MCF 10A (cell line): ENCODE results near the gene LPP. TPM values are rescaled to one million over a fixed set of nuclear protein-coding genes. Genes with fewer than 3 reads are reported as not detected.

Source experiments
- BruUV-seq: library from RNA; stranded (reverse); fragments of 400-500 nt; replicated peaks from 2 replicates; lab custom pipeline; 2021; lab: Mats Ljungman, UMichigan
- CTCF ChIA-PET: fragments of 300-600 bp; sonication (Branson Sonifier 250); formaldehyde crosslinking; extraction: SDS; loops from one replicate; lab custom pipeline; 2021; ENCODE audit warnings: antibody characterized with exemption, inconsistent platforms; lab: Yijun Ruan, JAX
- POLR2A ChIA-PET: fragments of 300-600, 350-650 bp; sonication (Branson Sonifier 250); formaldehyde crosslinking; extraction: SDS; loops from one replicate; lab custom pipeline; 2020; ENCODE audit warnings: antibody characterized with exemption, inconsistent platforms; lab: Yijun Ruan, JAX
- DNase-seq: peaks from one replicate; pipeline ENCODE4 v3.0.0-alpha.2; 2018; ENCODE audit not compliant: unreplicated experiment
- H3K27ac Mint-ChIP-seq: one replicate; pipeline ENCODE4 v1.8.0; 2022; ENCODE audit warnings: mild to moderate bottlenecking, low read depth, mixed read lengths; ENCODE audit not compliant: unreplicated experiment
- H3K27me3 Mint-ChIP-seq: one replicate; pipeline ENCODE4 v1.8.0; 2022; ENCODE audit warnings: mixed read lengths; ENCODE audit not compliant: insufficient read depth, unreplicated experiment
- H3K36me3 Mint-ChIP-seq: one replicate; pipeline ENCODE4 v1.8.0; 2022; ENCODE audit warnings: mild to moderate bottlenecking, moderate library complexity, mixed read lengths; ENCODE audit not compliant: insufficient read depth, unreplicated experiment
- H3K4me1 Mint-ChIP-seq: one replicate; pipeline ENCODE4 v1.8.0; 2022; ENCODE audit warnings: mixed read lengths; ENCODE audit not compliant: insufficient read depth, unreplicated experiment
- H3K4me3 Mint-ChIP-seq: one replicate; pipeline ENCODE4 v1.8.0; 2022; ENCODE audit warnings: mild to moderate bottlenecking, moderate library complexity, mixed read lengths; ENCODE audit not compliant: unreplicated experiment
- H3K9me3 Mint-ChIP-seq: one replicate; pipeline ENCODE4 v1.8.0; 2022; ENCODE audit warnings: mixed read lengths; ENCODE audit not compliant: unreplicated experiment
- CTCF ChIP-seq: fragments of 200-600 bp; IDR thresholded peaks from one replicate; pipeline ENCODE4 v1.8.0; 2022; ENCODE audit warnings: antibody characterized with exemption, mild to moderate bottlenecking; ENCODE audit not compliant: unreplicated experiment
- intact Hi-C: fragments of 100-400 bp; cut with micrococcal nuclease; formaldehyde crosslinking; loops from 2 replicates; pipeline ENCODE4 v1.14.1; 2022
- total RNA-seq: library from RNA; stranded (reverse); gene quantifications from 2 replicates; pipeline ENCODE4 v1.2.3, GENCODE V29; 2022

LPP gene
- total RNA-seq, 1 experiment from 2014 or later, result 117 TPM

- POLR2A ChIA-PET, result interaction anchor here (0.7 to 5.1 kb wide), 4 partner anchors 10 to 67 kb away, joined by 3 to 31 read pairs (median 3); no protein-coding TSS in a partner anchor
- no TSS peak for BruUV-seq
- intact Hi-C loops, result no loop called here
These were observed 505.6 kb downstream of the LPP start for GRCh38 chr3:188659449-188660090.

GRCh38 chr3:188660415-188660814, 506.5 kb downstream of the LPP start:
- no TSS peak for BruUV-seq
- intact Hi-C loops, result no loop called here
- no peak for DNase-seq
- CTCF ChIA-PET, result no interaction called here
- Mint-ChIP-seq H3K4me3 (no peak overlapping the region), H3K27ac (no peak overlapping the region), H3K27me3 (no peaks in the 10 kb centered on the region), H3K36me3 (no peaks in the 10 kb centered on the region), H3K9me3 (no peaks in the 10 kb centered on the region), H3K4me1 (peaks cover 7% of the 10 kb centered on the region)
- TF ChIP-seq CTCF, result no peak
- POLR2A ChIA-PET, result interaction anchor here (1.2 to 5.1 kb wide), 2 partner anchors 11 to 12 kb away, joined by 3 to 31 read pairs; no protein-coding TSS in a partner anchor

More at GRCh38 chr3:188659449-188660090, 505.6 kb downstream of the LPP start:
- no peak for TF ChIP-seq CTCF
- Mint-ChIP-seq H3K36me3 (no peaks in the 10 kb centered on the region), H3K4me1 (peaks cover 7% of the 10 kb centered on the region), H3K27me3 (no peaks in the 10 kb centered on the region), H3K27ac (no peak overlapping the region), H3K4me3 (no peak overlapping the region), H3K9me3 (no peaks in the 10 kb centered on the region)
- CTCF ChIA-PET, result interaction anchor here (0.8 kb wide), 1 partner anchor 11 kb away, joined by 5 read pairs; no protein-coding TSS in a partner anchor
- no peak for DNase-seq

GRCh38 chr3:188661806-188662205, 507.8 kb downstream of the LPP start:
- Mint-ChIP-seq H3K4me3 (no peak overlapping the region), H3K9me3 (no peaks in the 10 kb centered on the region), H3K4me1 (peaks cover 3% of the 10 kb centered on the region), H3K27me3 (no peaks in the 10 kb centered on the region), H3K36me3 (no peaks in the 10 kb centered on the region), H3K27ac (no peak overlapping the region)
- TF ChIP-seq CTCF, result no peak
- intact Hi-C loops, result no loop called here
- no TSS peak for BruUV-seq
- ChIA-PET POLR2A (interaction anchor here (0.7 to 3.8 kb wide), 3 partner anchors 11 to 924 kb away, joined by 3 to 25 read pairs (median 3); no protein-coding TSS in a partner anchor), CTCF (interaction anchor here (0.6 to 1.1 kb wide), 3 partner anchors 28 to 921 kb away, joined by 3 to 4 read pairs (median 3); no protein-coding TSS in a partner anchor)
- no peak for DNase-seq

- Mint-ChIP-seq H3K36me3 (no peaks in the 10 kb centered on the region), H3K9me3 (no peaks in the 10 kb centered on the region), H3K4me3 (no peak overlapping the region), H3K27ac (no peak overlapping the region), H3K4me1 (no peaks in the 10 kb centered on the region), H3K27me3 (no peaks in the 10 kb centered on the region)
- POLR2A ChIA-PET, result interaction anchor here (0.7 to 3.8 kb wide), 3 partner anchors 11 to 924 kb away, joined by 3 to 25 read pairs (median 3); no protein-coding TSS in a partner anchor
- intact Hi-C loops, result no loop called here
- no peak for TF ChIP-seq CTCF
- CTCF ChIA-PET, result interaction anchor here (0.6 to 1.1 kb wide), 4 partner anchors 28 to 921 kb away, joined by 3 to 4 read pairs (median 4); no protein-coding TSS in a partner anchor
- DNase-seq, result no peak
- no TSS peak for BruUV-seq
These were observed 508.3 kb downstream of the LPP start for GRCh38 chr3:188662214-188662613.
